K562 (cell line): Measurements from ENCODE around the gene RNF223. TPM values are rescaled to one million over a fixed set of nuclear protein-coding genes. Genes with fewer than 3 reads are reported as not detected.

Source experiments
- ATAC-seq: fragments of 200-7000 bp; cut with Tn5 transposase; 3 replicates; pipeline ENCODE4 v1.9.1; 2020; ENCODE audit warnings: moderate library complexity
- Bru-seq: library from RNA; stranded (reverse); fragments of 400-500 nt; gene quantifications from one replicate; lab custom pipeline; 2021; lab: Mats Ljungman, UMichigan
- BruChase-seq, 2 experiments: library from RNA; stranded (reverse); fragments of 400-500 nt; gene quantifications; one replicate each; lab custom pipeline; 2021; lab: Mats Ljungman, UMichigan
- BruUV-seq: library from RNA; stranded (reverse); fragments of 400-500 nt; replicated peaks from 2 replicates; lab custom pipeline; 2021; lab: Mats Ljungman, UMichigan
- CTCF ChIA-PET: fragments of 300-600 bp; formaldehyde crosslinking; extraction: SDS; loops from one replicate; lab custom pipeline; 2021; ENCODE audit warnings: low intra/inter-chr PET ratio; lab: Yijun Ruan, JAX
- POLR2A ChIA-PET: fragments of 300-600, 350-650 bp; sonication (Branson Sonifier 250); formaldehyde crosslinking; extraction: SDS; loops from one replicate; lab custom pipeline; 2021; ENCODE audit warnings: antibody characterized with exemption, inconsistent platforms; lab: Yijun Ruan, JAX
- DNase-seq, 4 experiments: peaks; one replicate each; pipeline versions ENCODE4 v3.0.0 to v3.0.0-alpha.2; 2011 to 2018; ENCODE audit warnings: low spot score in 3 of 4, mixed read lengths in 3 of 4; ENCODE audit errors: extremely low read depth in 1 of 4
- FAIRE-seq: peaks from 2 replicates; lab custom pipeline; 2011; peaks lifted over from hg19 to GRCh38; lab: Jason Lieb, UNC
- H2AFZ ChIP-seq: 2 replicates; pipeline ENCODE4 v1.6.0; 2011; ENCODE audit warnings: low read depth, low read length, control low read depth, inconsistent platforms
- H3K27ac ChIP-seq: fragments of 200-600 bp; 3 replicates; pipeline ENCODE4 v1.8.0; 2011; ENCODE audit warnings: low read depth, mild to moderate bottlenecking, control low read depth, inconsistent platforms, low read length, moderate library complexity, mixed read lengths; ENCODE audit errors: extremely low read depth
- H3K27me3 ChIP-seq, 2 experiments: fragments of 300-600 bp in 1 of 2; 2 replicates in 1 of 2; 3 replicates in 1 of 2; pipeline versions ENCODE4 v1.6.0 to v1.8.0; 2011; ENCODE audit warnings: inconsistent platforms in 2 of 2, low read length in 2 of 2, mild to moderate bottlenecking in 1 of 2, mixed read lengths in 1 of 2, moderate library complexity in 1 of 2; ENCODE audit not compliant: control insufficient read depth in 2 of 2, insufficient read depth in 2 of 2
- H3K36me3 ChIP-seq: fragments of 300-600 bp; 3 replicates; pipeline ENCODE4 v1.8.0; 2011; ENCODE audit warnings: mild to moderate bottlenecking, low read length, inconsistent platforms; ENCODE audit not compliant: control insufficient read depth, insufficient read depth
- H3K4me1 ChIP-seq, 2 experiments: fragments of 200-600 bp in 1 of 2; replicated peaks in 1 of 2; 2 replicates in 1 of 2; 3 replicates in 1 of 2; pipeline versions ENCODE4 v1.5.1 to v1.8.0; 2011; ENCODE audit warnings: inconsistent platforms in 2 of 2, low read length in 2 of 2, mild to moderate bottlenecking in 1 of 2, mixed read lengths in 1 of 2, moderate library complexity in 1 of 2; ENCODE audit not compliant: control insufficient read depth in 2 of 2, insufficient read depth in 2 of 2
- H3K4me2 ChIP-seq: 2 replicates; pipeline ENCODE4 v1.6.1; 2011; ENCODE audit warnings: low read length, control low read depth, inconsistent platforms, mixed read lengths; ENCODE audit not compliant: insufficient read depth
- H3K4me3 ChIP-seq: fragments of 200-600 bp; sonication (generic), shearing (Covaris generic); 2 replicates; pipeline ENCODE4 v1.5.1; 2016; ENCODE audit warnings: control low read depth, inconsistent platforms
- H3K79me2 ChIP-seq: fragments of 200-600 bp; 3 replicates; pipeline ENCODE4 v1.8.0; 2011; ENCODE audit warnings: low read length, inconsistent platforms; ENCODE audit not compliant: control insufficient read depth, insufficient read depth
- H3K9ac ChIP-seq, 2 experiments: 2 replicates each; pipeline versions ENCODE4 v1.6.0 to v1.6.1; 2011; ENCODE audit warnings: low read depth in 2 of 2, low read length in 2 of 2, control low read depth in 1 of 2, inconsistent platforms in 1 of 2, mild to moderate bottlenecking in 1 of 2, mixed read lengths in 1 of 2; ENCODE audit not compliant: insufficient read depth in 1 of 2
- H3K9me1 ChIP-seq: one replicate; pipeline ENCODE4 v1.6.0; 2011; ENCODE audit warnings: inconsistent platforms, mild to moderate bottlenecking, low read length, moderate library complexity; ENCODE audit not compliant: control insufficient read depth, insufficient read depth
- H3K9me3 ChIP-seq: replicated peaks from 2 replicates; pipeline ENCODE4 v1.5.1; 2011; ENCODE audit warnings: low read depth, low read length, inconsistent platforms; ENCODE audit not compliant: control insufficient read depth, insufficient read depth
- H4K20me1 ChIP-seq: replicated peaks from 2 replicates; pipeline ENCODE4 v1.6.1; 2011; ENCODE audit warnings: low read length, inconsistent platforms, mixed read lengths; ENCODE audit not compliant: control insufficient read depth, insufficient read depth
- BRCA1 ChIP-seq, 2 experiments: fragments of 450-650 bp in 1 of 2; sonication (generic) in 1 of 2; formaldehyde crosslinking in 1 of 2; IDR thresholded peaks; 2 replicates each; pipeline versions ENCODE4 v1.5.0 to v1.6.1; 2017 to 2020; ENCODE audit warnings: mild to moderate bottlenecking in 1 of 2, missing genetic modification reagents in 1 of 2
- POLR2G ChIP-seq: fragments of 200-400 bp; formaldehyde crosslinking; IDR thresholded peaks from 2 replicates; pipeline ENCODE4 v1.6.1; 2017; ENCODE audit warnings: low read depth, mild to moderate bottlenecking, antibody characterized with exemption, low read length, moderate library complexity
- ZNF124 ChIP-seq: sonication (generic); formaldehyde crosslinking; IDR thresholded peaks from 2 replicates; pipeline ENCODE4 v1.8.1; 2022; ENCODE audit warnings: missing genetic modification reagents
- ZNF511 ChIP-seq: sonication (generic); formaldehyde crosslinking; IDR thresholded peaks from 2 replicates; pipeline ENCODE4 v1.8.0; 2022; ENCODE audit warnings: mild to moderate bottlenecking, missing genetic modification reagents
- WGBS: fragments of 100-300 bp; shearing (Covaris generic); methylation state at CpG from one replicate; pipeline ENCODE4 v1.1.6; 2016; ENCODE audit warnings: low coverage, mixed read lengths; ENCODE audit not compliant: insufficient coverage; ENCODE audit errors: missing lambda C conversion rate; 5-methylcytosine and 5-hydroxymethylcytosine counted together
- in situ Hi-C: fragments of 300-500 bp; cut with MboI; formaldehyde crosslinking; loops from 4 replicates; pipeline ENCODE4 v1.15.0; 2018; ENCODE audit warnings: inconsistent platforms, mixed read lengths
- intact Hi-C: fragments of 100-400 bp; cut with micrococcal nuclease; formaldehyde crosslinking; loops from 2 replicates; pipeline ENCODE4 v1.14.2; 2022
- long read RNA-seq, 3 experiments: library from polyadenylated mRNA in 2 of 3; library from RNA in 1 of 3; unstranded in 2 of 3; stranded (forward) in 1 of 3; transcript quantifications; one replicate each; pipeline ENCODE4 v2.0.0, GENCODE V29; 2019 to 2022
- polyA minus RNA-seq, 3 experiments: library from RNA; depleted of rRNA, polyadenylated mRNA; stranded (reverse); fragments of >200 nt; gene quantifications; 2 replicates each; pipeline ENCODE4 v1.2.3, GENCODE V29; 2011
- polyA plus RNA-seq, 8 experiments: library from polyadenylated mRNA; depleted of rRNA in 4 of 8; stranded (reverse) in 5 of 8; unstranded in 3 of 8; fragments of >200 nt; fragmentation: Nextera tagmentation in 2 of 8; fragmentation: Illumina TruSeq in 1 of 8; extraction: Ambion mirVana in 2 of 8; extraction: Trizol in 1 of 8; gene quantifications; 2 replicates each; pipeline versions ENCODE4 v1.2.1 to v1.2.3, GENCODE V29; 2011 to 2014; ENCODE audit warnings: inconsistent platforms in 1 of 8, missing spikeins in 1 of 8
- total RNA-seq, 7 experiments: library from RNA; depleted of rRNA in 6 of 7; stranded (reverse); fragments of >200 nt in 6 of 7; fragmentation: Illumina TruSeq in 2 of 7; extraction: Trizol in 2 of 7; gene quantifications; 2 replicates each; pipeline versions ENCODE4 v1.2.1 to v1.2.3, GENCODE V29; 2011 to 2021; ENCODE audit warnings: low replicate concordance in 1 of 7
- TF ChIP-seq, protein P1 (sequence below): fragments of 250-450 bp; sonication (Bioruptor Pico); IDR thresholded peaks from 2 replicates; pipeline ENCODE4 v1.4.0; 2020; ENCODE audit warnings: mild to moderate bottlenecking, moderate library complexity

Gene RNF223
- 0.35 TPM in 1 of 2 replicates, not detected in the other for total RNA-seq (2011; cell fraction: chromatin; rRNA removed; ENCODE audit: low replicate concordance)
- 0.17 TPM in 1 of 2 replicates, not detected in the other for total RNA-seq (2011; cell fraction: nucleolus; rRNA removed)
- not detected in 2 replicates for total RNA-seq (2011; cell fraction: nucleoplasm; rRNA removed)
- total RNA-seq (2014; rRNA removed) (0.32 TPM in 1 of 2 replicates, not detected in the other), total RNA-seq (2014; rRNA removed; fragmentation: Illumina TruSeq; extraction: Trizol) (not detected in 2 replicates), total RNA-seq (2015; rRNA removed; fragmentation: Illumina TruSeq; extraction: Trizol) (not detected in 2 replicates), total RNA-seq (2021) (not detected in 2 replicates), polyA plus RNA-seq (2011; rRNA removed) (0.04 TPM in 2 replicates), polyA plus RNA-seq (2014; fragmentation: Illumina TruSeq; extraction: Trizol) (not detected in 2 replicates), polyA plus RNA-seq (2014; fragmentation: Nextera tagmentation; extraction: Ambion mirVana) (not detected), polyA plus RNA-seq (2014; rRNA removed) (not detected in 2 replicates), polyA minus RNA-seq (2011; rRNA and poly(A)+ RNA removed) (not detected in 2 replicates), Bru-seq, nascent RNA (percentile 20 among the genes with signal in this experiment), BruChase-seq, experiment 1, labeled RNA remaining after a 2-hour chase (percentile 16 among the genes with signal in this experiment), BruChase-seq, experiment 2, labeled RNA remaining after a 6-hour chase (percentile 22 among the genes with signal in this experiment)
- polyA plus RNA-seq (2011; cell fraction: cytosol; rRNA removed) = 0.04 and 0.06 TPM in 2 replicates
- 0.06 and 0.07 TPM in 2 replicates for polyA plus RNA-seq (2011; cell fraction: nucleus; rRNA removed)
- 0.04 and 0.11 TPM in 2 replicates for polyA plus RNA-seq (2012)
- not detected in 2 replicates for polyA minus RNA-seq (2011; cell fraction: cytosol; rRNA and poly(A)+ RNA removed)
- 0.13 and 0.22 TPM in 2 replicates for polyA minus RNA-seq (2011; cell fraction: nucleus; rRNA and poly(A)+ RNA removed)
- long read RNA-seq, experiment 1 = 0 reads
- long read RNA-seq, experiment 2 = 0 reads
- long read RNA-seq, experiment 3 = 0 reads

- H3K27ac ChIP-seq = no peak within 1 kb of the TSS
- CTCF ChIA-PET = no interaction called here
- FAIRE-seq (no peak), DNase-seq (peak in 3 of 4 experiments; percentile 38 to 45 (median 38)), ATAC-seq (peak; percentile 9; the same call in 2 of the 3 replicates)
- H3K9me3 ChIP-seq = no peaks in the 10 kb centered on the region
- peak within 1 kb of the TSS in 1 of 2 experiments; percentile 65; a peak in 2 of 4 replicates for H3K9ac ChIP-seq
- peaks cover 11 to 69% of the 10 kb centered on the region in 2 experiments; a peak in 3 of 5 replicates for H3K4me1 ChIP-seq
- 20% methylated on average over 32 of the region's 35 CpGs for WGBS
- TF ChIP-seq ZNF511 (CRISPR knock-in tag) = 0 out of 2 replicates have a peak, but pooled peaks have one; percentile 15
- 0 out of 2 replicates have a peak, but pooled peaks have one; percentile 2 for TF ChIP-seq POLR2G
- 0 out of 2 replicates have a peak, but pooled peaks have one; percentile 31 for TF ChIP-seq ZNF124
- TF ChIP-seq BRCA1 (IDR thresholded peaks at IDR 0.05) = no peak
- 0 out of 2 replicates have a peak, but pooled peaks have one; percentile 50 for TF ChIP-seq BRCA1 (CRISPR knock-in tag; IDR thresholded peaks at IDR 0.05)
- TF ChIP-seq, protein P1, sequence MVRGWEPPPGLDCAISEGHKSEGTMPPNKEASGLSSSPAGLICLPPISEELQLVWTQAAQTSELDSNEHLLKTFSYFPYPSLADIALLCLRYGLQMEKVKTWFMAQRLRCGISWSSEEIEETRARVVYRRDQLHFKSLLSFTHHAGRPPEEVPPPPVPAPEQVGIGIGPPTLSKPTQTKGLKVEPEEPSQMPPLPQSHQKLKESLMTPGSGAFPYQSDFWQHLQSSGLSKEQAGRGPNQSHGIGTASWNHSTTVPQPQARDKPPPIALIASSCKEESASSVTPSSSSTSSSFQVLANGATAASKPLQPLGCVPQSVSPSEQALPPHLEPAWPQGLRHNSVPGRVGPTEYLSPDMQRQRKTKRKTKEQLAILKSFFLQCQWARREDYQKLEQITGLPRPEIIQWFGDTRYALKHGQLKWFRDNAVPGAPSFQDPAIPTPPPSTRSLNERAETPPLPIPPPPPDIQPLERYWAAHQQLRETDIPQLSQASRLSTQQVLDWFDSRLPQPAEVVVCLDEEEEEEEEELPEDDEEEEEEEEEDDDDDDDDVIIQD (CRISPR knock-in tag) = no peak
- H3K79me2 ChIP-seq = no peaks in the 10 kb centered on the region
- in situ Hi-C loops = no loop called here
- H3K36me3 ChIP-seq = no peaks in the 10 kb centered on the region
- BruUV-seq = no TSS peak
- no peak within 1 kb of the TSS for H3K4me2 ChIP-seq
- no peak within 1 kb of the TSS for H2AFZ ChIP-seq
- no peaks in the 10 kb centered on the region for H3K9me1 ChIP-seq
- intact Hi-C loops = no loop called here
- H4K20me1 ChIP-seq = 0 out of 2 replicates have a peak, but pooled peaks cover 7% of the 10 kb centered on the region
- no peak within 1 kb of the TSS for H3K4me3 ChIP-seq
- POLR2A ChIA-PET = no interaction called here
- peaks cover 2 to 14% of the 10 kb centered on the region in 2 experiments; a peak in 2 of 5 replicates for H3K27me3 ChIP-seq
Measured at GRCh38 chr1:1073743-1074587, at the start of gene RNF223. TSS of gene RNF223 (minus strand) at chr1:1074306. CDS start at chr1:1072566, 1,740 bp downstream.
